Raji (cell line): ENCODE data around the gene SMCO4.

ENCODE experiments used
- POLR2A ChIP-seq: IDR thresholded peaks from 2 replicates; pipeline ENCODE4 v1.6.1; 2011; ENCODE audit warnings: low read depth, low read length, control low read depth; ENCODE audit not compliant: insufficient read depth

Gene SMCO4

GRCh38 chr11:93568726-93569125 is 25.5 kb upstream of the SMCO4 start:
- no peak for TF ChIP-seq POLR2A

GRCh38 chr11:93567401-93567895 is 24.3 kb upstream of the SMCO4 start:
- no peak for TF ChIP-seq POLR2A

DNA sequence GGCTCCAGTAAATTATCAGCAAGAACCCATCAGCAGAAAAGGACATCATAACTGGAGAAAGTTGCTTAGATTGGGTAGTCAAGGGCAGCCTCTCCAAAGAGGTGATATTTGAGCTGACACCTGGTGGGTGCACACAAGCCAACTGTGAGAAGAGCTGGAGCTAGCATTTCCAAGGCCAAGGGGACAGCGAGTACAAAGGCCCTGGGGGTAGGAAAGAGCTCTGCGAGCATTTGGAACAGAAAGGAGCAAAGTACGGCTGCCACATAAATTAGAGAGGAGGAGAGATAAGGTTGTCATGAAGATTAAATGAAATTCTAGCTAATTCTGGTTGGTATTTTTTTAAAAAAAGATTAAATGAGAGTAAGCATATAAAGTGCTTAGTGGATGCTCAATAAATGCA is 21.7 kb upstream of the SMCO4 start:
- no peak for TF ChIP-seq POLR2A

DNA sequence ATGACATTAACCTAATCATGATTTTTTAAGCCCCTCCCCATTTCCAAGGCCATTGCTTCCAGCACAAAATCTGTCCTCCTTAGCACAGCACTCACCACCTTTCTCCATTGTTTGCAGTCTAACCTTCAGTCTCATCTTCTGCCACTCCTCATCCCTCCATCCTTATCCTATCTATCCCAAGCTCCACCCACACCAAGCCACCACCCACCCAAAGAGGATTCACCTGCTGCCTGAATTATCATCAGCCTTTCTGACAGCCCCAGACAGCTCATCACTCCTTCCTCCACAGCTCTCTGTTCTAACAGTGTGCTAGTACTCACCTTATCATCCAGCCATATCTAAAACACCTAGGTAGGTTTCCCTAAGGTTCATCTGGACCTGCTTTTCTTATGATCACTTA is 20.7 kb upstream of the SMCO4 start:
- no peak for TF ChIP-seq POLR2A

GRCh38 chr11:93560199-93560932 is 17.2 kb upstream of the SMCO4 start:
- TF ChIP-seq POLR2A = no peak

GRCh38 chr11:93559681-93560080 is 16.5 kb upstream of the SMCO4 start:
- TF ChIP-seq POLR2A = no peak

GRCh38 chr11:93552874-93553273 is 9.7 kb upstream of the SMCO4 start:
- no peak for TF ChIP-seq POLR2A

DNA sequence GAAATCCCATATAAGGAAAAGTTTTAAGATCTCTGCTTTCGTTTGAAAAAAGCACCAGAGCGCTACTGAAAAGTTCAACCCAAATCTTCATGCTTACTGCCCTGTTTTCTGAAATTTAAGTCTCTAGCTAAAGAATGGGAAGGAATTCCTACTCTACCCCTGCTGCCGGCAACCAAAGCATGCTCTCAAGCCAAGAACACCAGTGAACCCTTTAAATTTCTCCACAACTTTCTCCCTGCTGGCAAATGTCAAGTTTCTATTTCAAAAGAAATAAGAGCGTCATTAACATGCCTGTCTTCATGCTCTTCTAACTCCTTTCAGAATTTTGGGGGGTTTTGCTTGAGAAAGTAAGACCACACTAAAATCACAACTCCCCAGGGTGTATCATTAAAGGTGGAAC is 6.8 kb upstream of the SMCO4 start:
- no peak for TF ChIP-seq POLR2A

GRCh38 chr11:93548679-93549319 is 5.6 kb upstream of the SMCO4 start:
- TF ChIP-seq POLR2A = no peak

GRCh38 chr11:93547773-93548172 is 4.6 kb upstream of the SMCO4 start:
- TF ChIP-seq POLR2A = no peak

DNA sequence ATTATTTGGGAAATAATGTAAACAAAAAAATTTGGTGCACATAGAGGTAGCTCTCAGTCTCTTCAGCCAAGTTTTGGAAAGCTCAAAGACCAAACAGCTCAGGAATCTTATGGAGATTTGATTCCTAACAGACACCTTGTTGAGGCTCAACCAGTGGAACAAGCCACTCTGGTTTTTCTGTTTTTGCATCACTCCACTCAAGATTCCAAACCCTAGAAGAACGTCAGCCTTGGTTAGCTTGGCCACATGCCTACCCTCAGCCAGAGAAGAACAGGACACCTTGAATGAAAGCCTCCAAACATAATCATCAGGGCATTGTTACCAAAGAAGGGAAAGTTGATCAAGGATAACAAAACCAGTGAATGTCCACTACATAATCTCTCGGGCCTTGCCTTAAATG is 3.8 kb upstream of the SMCO4 start:
- TF ChIP-seq POLR2A = no peak

DNA sequence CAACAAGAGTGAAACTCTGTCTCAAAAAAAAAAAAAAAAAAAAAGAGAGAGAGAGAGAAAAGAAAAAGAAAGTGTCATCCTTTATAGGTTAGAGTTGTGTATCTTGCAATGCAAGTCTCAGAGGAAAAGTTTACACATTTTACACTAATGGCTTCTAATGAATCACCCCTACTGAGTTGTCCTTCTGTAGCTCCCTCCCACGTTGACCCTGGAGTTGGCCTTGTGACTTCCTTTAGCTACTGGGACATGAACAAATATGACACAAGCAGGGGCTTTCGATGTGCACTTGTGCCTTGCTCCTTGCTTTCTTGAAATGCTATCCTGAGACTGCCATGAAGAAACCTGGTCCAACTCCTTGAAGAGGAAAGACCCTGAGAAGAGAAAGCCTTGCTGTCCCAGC is 2.4 kb upstream of the SMCO4 start:
- TF ChIP-seq POLR2A = no peak

GRCh38 chr11:93542811-93543229 is 371 bp downstream of the SMCO4 start:
- no peak for TF ChIP-seq POLR2A

- TF ChIP-seq POLR2A = peak; percentile 55
Measured at GRCh38 chr11:93541884-93542810, 1.0 kb downstream of the SMCO4 start.

DNA sequence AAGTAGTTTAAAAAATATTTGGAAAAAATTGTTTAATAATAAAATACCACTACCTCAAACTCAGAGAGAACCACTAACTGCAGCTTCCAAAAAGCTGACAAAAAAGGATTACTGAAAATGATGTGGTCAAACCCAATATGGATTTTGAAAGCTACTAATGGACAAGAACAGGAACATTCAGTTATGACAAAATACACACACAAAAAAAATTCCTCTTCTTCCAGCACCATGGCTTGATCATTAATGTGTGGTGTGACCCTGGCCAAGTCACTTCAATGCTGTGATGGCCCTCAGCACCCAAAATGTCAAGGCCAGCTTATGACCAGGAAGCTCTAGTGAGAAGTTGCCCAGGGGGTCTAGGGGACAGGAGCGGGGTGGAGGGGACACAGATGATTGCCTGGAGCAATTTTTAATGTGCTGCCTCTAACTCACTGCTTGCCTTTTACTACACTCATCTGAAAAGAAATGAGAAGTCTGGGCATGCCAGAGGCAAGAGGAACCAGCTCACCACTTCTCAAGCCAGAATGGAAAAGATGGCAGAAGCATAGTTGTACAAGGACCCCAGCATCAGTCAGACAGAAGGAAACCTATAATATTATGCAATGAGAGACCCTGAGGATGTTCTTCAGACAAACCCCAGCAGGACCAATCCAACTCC is 2.2 kb downstream of the SMCO4 start:
- no peak for TF ChIP-seq POLR2A

GRCh38 chr11:93540337-93540736 is 2.9 kb downstream of the SMCO4 start:
- TF ChIP-seq POLR2A = no peak
